Breast epithelium (tissue), 4 donors: ENCODE data around the gene ZNF217. TPM values are rescaled to one million over a fixed set of nuclear protein-coding genes. Genes with fewer than 3 reads are reported as not detected.
"Not testable (repeated sequence)": the region's sequence is repeated elsewhere in the genome, so short reads cannot be mapped to it uniquely, and the experiment has no call there.

Source experiments
- DNase-seq, 2 donors: peaks; one replicate each; pipeline ENCODE4 v3.0.0-alpha.2; 2019; ENCODE audit warnings: low spot score in 2 of 2
- H3K27ac ChIP-seq, 2 donors: fragments of 200-600 bp; sonication (generic) in 1 of 2; one replicate each; pipeline ENCODE4 v1.5.1; 2016 to 2019; ENCODE audit warnings: mild to moderate bottlenecking in 1 of 2
- H3K27me3 ChIP-seq, 2 donors: fragments of 200-600 bp; sonication (generic) in 1 of 2; one replicate each; pipeline versions ENCODE4 v1.5.1 to v1.6.0; 2017 to 2019; ENCODE audit warnings: control low read depth in 1 of 2, mild to moderate bottlenecking in 1 of 2
- H3K36me3 ChIP-seq: fragments of 200-600 bp; one replicate; pipeline ENCODE4 v1.5.1; 2019
- H3K4me1 ChIP-seq, 2 donors: fragments of 200-600 bp; sonication (generic); one replicate each; pipeline ENCODE4 v1.5.1; 2016 to 2019; ENCODE audit warnings: control low read depth in 1 of 2
- H3K4me3 ChIP-seq, 3 donors: fragments of 200-600 bp; sonication (generic); 1 replicate in 2 of 3; 2 replicates in 1 of 3; pipeline ENCODE4 v1.5.1; 2016 to 2019; ENCODE audit warnings: mild to moderate bottlenecking in 3 of 3, moderate library complexity in 2 of 3
- H3K9me3 ChIP-seq, 2 donors: fragments of 200-600 bp; sonication (generic) in 1 of 2; one replicate each; pipeline ENCODE4 v1.5.1; 2016 to 2019; ENCODE audit warnings: control low read depth in 1 of 2
- CTCF ChIP-seq, 3 donors: fragments of 450-650 bp; IDR thresholded peaks; one replicate each; pipeline ENCODE4 v1.5.1; 2016 to 2017; ENCODE audit warnings: antibody characterized with exemption in 3 of 3, mild to moderate bottlenecking in 3 of 3, moderate library complexity in 3 of 3
- POLR2A ChIP-seq: fragments of 450-650 bp; IDR thresholded peaks from one replicate; pipeline ENCODE4 v1.6.1; 2016; ENCODE audit warnings: antibody characterized with exemption, mild to moderate bottlenecking, moderate library complexity
- POLR2AphosphoS5 ChIP-seq, 3 donors: sonication (generic); formaldehyde crosslinking; IDR thresholded peaks; one replicate each; pipeline ENCODE4 v1.6.1; 2017; ENCODE audit warnings: antibody characterized with exemption in 3 of 3
- intact Hi-C: fragments of 100-400 bp; cut with DNase I; formaldehyde crosslinking; loops from one replicate; pipeline ENCODE4 v1.15.1; 2023; ENCODE audit warnings: low total_unique reads
- total RNA-seq, 3 donors: library from RNA; depleted of rRNA; stranded (reverse); fragments of >200 nt; gene quantifications; one replicate each; pipeline ENCODE4 v1.1.0, GENCODE V29; 2016

The ZNF217 gene
- total RNA-seq, 3 donors from 2014 or later = 22.4 to 54.7 (median 48.3) TPM

DNA sequence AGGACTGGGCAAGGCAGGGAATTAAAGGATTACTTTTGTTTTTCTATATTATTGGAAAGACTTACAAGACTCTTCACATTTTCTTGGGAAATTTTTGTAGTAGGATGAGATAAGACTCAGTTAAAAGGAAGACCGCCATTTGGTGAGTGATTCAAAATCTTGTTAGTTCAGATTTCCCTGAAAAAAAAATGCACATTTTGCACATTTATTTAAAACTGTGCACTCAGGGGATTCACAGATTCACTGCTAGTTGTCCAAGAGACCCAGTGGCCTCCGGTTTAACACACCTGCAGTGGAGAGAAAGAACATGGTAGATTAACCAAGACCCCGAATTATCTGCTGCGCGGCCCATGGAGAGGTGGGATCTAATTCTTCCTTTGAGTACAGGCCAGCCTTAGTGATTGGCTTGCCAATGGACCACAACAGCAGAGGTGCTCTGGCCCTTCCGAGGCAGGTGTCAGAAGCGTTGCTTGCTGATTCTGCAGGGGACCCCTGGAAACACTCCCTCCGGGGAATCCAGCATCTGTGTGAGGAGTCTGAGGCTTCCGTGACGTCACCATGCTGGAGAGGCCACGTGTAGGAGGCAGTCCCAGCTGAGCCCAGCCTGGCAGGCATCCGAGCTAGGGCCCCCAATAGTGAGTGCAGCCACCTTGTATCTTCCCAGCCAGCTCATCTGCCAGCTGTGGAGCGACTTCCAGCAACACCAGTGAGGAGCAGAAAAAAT is 68.9 kb downstream of the ZNF217 start:
- TF ChIP-seq POLR2AphosphoS5 (IDR thresholded peaks at IDR 0.05) (no peak), CTCF (IDR thresholded peaks at IDR 0.05) (no peak), POLR2A (no peak)
- no peak for DNase-seq
- no peaks in the 10 kb centered on the region for H3K4me1 ChIP-seq
- no peaks in the 10 kb centered on the region for H3K36me3 ChIP-seq
- H3K9me3 ChIP-seq = no peaks in the 10 kb centered on the region
- intact Hi-C loops = no loop called here
- H3K27me3 ChIP-seq = no peaks in the 10 kb centered on the region
- no peak overlapping the region for H3K4me3 ChIP-seq
- no peak overlapping the region for H3K27ac ChIP-seq

DNA sequence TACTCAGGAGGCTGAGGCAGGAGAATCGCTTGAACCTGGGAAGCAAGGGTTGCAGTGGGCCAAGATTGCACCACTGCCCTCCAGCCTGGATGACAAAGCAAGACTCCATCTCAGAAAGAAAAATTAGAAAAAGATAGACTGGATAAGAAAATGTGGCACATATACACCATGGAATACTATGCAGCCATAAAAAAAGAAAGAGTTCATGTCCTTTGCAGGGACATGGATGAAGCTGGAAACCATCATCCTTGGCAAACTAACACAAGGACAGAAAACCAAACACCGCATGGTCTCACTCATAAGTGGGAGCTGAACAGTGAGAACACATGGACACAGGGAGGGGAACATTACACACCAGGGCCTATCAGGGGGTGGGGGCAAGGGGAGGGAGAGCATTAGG is 70.0 kb downstream of the ZNF217 start:
- H3K27me3 ChIP-seq, intact Hi-C loops, DNase-seq, H3K36me3 ChIP-seq, H3K27ac ChIP-seq, H3K4me3 ChIP-seq, H3K9me3 ChIP-seq, H3K4me1 ChIP-seq: not testable (repeated sequence)

GRCh38 chr20:53522696-53523095 is 70.9 kb downstream of the ZNF217 start:
- no peak overlapping the region for H3K27ac ChIP-seq
- no peaks in the 10 kb centered on the region for H3K36me3 ChIP-seq
- no peak overlapping the region for H3K4me3 ChIP-seq
- no peak for TF ChIP-seq POLR2A
- no peak for TF ChIP-seq CTCF (IDR thresholded peaks at IDR 0.05)
- TF ChIP-seq POLR2AphosphoS5 (IDR thresholded peaks at IDR 0.05) = no peak
- intact Hi-C loops = no loop called here
- no peaks in the 10 kb centered on the region for H3K27me3 ChIP-seq
- H3K9me3 ChIP-seq = no peaks in the 10 kb centered on the region
- no peak for DNase-seq
- H3K4me1 ChIP-seq = no peaks in the 10 kb centered on the region

DNA sequence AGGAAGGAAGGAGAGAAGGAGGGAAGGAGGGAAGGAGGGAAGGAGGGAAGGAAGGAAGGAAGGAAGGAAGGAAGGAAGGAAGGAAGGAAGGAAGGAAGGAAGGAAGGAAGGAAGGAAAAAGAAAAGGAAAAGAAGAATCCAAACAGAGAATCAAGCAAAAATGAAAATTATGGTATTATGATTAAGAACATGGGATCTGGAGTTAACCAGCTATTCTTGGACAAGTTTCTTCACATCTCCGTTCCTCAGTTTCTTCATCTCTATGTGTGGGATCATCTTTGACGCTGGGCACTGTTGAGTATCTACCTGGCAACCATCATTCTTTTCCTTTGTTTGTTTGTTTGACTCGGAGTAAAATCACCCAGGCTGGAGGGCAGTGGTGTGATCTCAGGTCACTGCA is 71.6 kb downstream of the ZNF217 start:
- TF ChIP-seq CTCF (IDR thresholded peaks at IDR 0.05) = no peak
- no peak for TF ChIP-seq POLR2AphosphoS5 (IDR thresholded peaks at IDR 0.05)
- no peak for TF ChIP-seq POLR2A

DNA sequence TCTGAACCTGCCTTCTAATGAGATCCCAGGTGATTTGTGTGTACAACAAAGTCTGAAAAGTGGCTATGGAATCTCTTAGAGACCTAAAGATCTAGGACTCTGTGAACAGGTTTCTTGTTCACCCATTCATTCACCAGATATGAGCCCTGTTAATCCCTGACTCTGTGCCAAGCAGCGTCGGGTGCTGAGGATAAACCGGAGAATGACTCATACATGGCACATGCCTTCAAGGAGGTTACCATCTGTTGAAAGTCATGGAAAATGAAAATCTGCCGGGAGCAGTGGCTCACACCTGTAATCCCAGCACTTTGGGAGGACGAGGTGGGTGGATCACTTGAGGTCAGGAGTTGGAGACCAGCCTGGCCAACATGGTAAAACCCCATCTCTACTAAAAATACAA is 72.2 kb downstream of the ZNF217 start:
- H3K4me3 ChIP-seq, intact Hi-C loops, H3K36me3 ChIP-seq, H3K9me3 ChIP-seq, H3K27me3 ChIP-seq, DNase-seq, H3K27ac ChIP-seq, H3K4me1 ChIP-seq: not testable (repeated sequence)

More for the DNA sequence above, 71.6 kb downstream of the ZNF217 start:
- intact Hi-C loops = no loop called here
- Histone ChIP-seq H3K27me3 (no peaks in the 10 kb centered on the region), H3K27ac (no peak overlapping the region), H3K4me1 (no peaks in the 10 kb centered on the region), H3K4me3 (no peak overlapping the region), H3K9me3 (no peaks in the 10 kb centered on the region), H3K36me3 (no peaks in the 10 kb centered on the region)
- no peak for DNase-seq

- Histone ChIP-seq H3K9me3 (no peaks in the 10 kb centered on the region), H3K36me3 (no peaks in the 10 kb centered on the region), H3K27ac (no peak overlapping the region), H3K27me3 (no peaks in the 10 kb centered on the region), H3K4me1 (no peaks in the 10 kb centered on the region), H3K4me3 (no peak overlapping the region)
- intact Hi-C loops = loop anchor here (5.0 kb wide), 1 partner anchor 1135 kb away; no protein-coding TSS in a partner anchor
- TF ChIP-seq POLR2AphosphoS5 (IDR thresholded peaks at IDR 0.05) = no peak
- no peak for TF ChIP-seq POLR2A
- no peak for TF ChIP-seq CTCF (IDR thresholded peaks at IDR 0.05)
- no peak for DNase-seq
These were observed 76.5 kb downstream of the ZNF217 start for GRCh38 chr20:53517146-53517545.
